A549 treated with ZK216348 at 1 μM for 4 hours (cell line): Measurements from ENCODE around the gene DCPS. TPM values are rescaled to one million over a fixed set of nuclear protein-coding genes. Genes with fewer than 3 reads are reported as not detected.

Source experiments
- total RNA-seq: library from RNA; stranded (reverse); fragments of 200-300 nt; extraction: Qiagen RNA extraction; gene quantifications from 5 replicates; pipeline ENCODE4 v1.2.3, GENCODE V29; 2022; ENCODE audit warnings: low read depth

DCPS gene
- total RNA-seq, result 14.1 to 18.6 TPM (median 17.9 TPM) in 5 replicates

GRCh38 chr11:126303623-126304456 lies at the start of gene DCPS:
DCPS (plus strand) TSS chr11:126304060; CDS start chr11:126304081, 21 bp downstream.

GRCh38 chr11:126268708-126269579 lies 34.9 kb upstream of the DCPS start, which contains the start of the genes FOXRED1 and SRPRA:
FOXRED1 (plus strand) TSS chr11:126269154; CDS start chr11:126269207, 53 bp downstream.
SRPRA (minus strand) TSS chr11:126268895; CDS start chr11:126268804, 91 bp downstream.

GRCh38 chr11:126282736-126283591 lies 20.9 kb upstream of the DCPS start, which contains the start of gene TIRAP:
TIRAP (plus strand) TSS chr11:126283093; CDS start chr11:126290895, 7,802 bp downstream.

GRCh38 chr11:126355324-126355925 lies 51.6 kb downstream of the DCPS start, which contains the start of gene ST3GAL4:
ST3GAL4 (plus strand) TSS chr11:126355686; CDS start chr11:126406156, 50,470 bp downstream.

Other genes starting within 250 kb of the DCPS start
- 1.4 to 3.6 TPM (median 2.5 TPM) in 5 replicates for gene CDON, start 241.2 kb upstream of the DCPS start, total RNA-seq
- gene RPUSD4, start 92.4 kb upstream of the DCPS start, total RNA-seq, result 14.8 to 18.8 TPM (median 18.5 TPM) in 5 replicates
- 15.3 to 20.1 TPM (median 16.1 TPM) in 5 replicates for gene FAM118B, start 92.3 kb upstream of the DCPS start, total RNA-seq
- 56.1 to 66.9 TPM (median 58.9 TPM) in 5 replicates for gene SRPRA, start 35.2 kb upstream of the DCPS start, total RNA-seq
- gene FOXRED1, start 34.9 kb upstream of the DCPS start, total RNA-seq, result 17.2 to 24.4 TPM (median 22.5 TPM) in 5 replicates
- 5.9 to 7.3 TPM (median 6.9 TPM) in 5 replicates for gene TIRAP, start 21.0 kb upstream of the DCPS start, total RNA-seq
- gene ST3GAL4, start 51.6 kb downstream of the DCPS start, total RNA-seq, result 21.1 to 27.7 TPM (median 27.1 TPM) in 5 replicates